ENCODE data around the gene LRRFIP1. TPM values are rescaled to one million over a fixed set of nuclear protein-coding genes. Genes with fewer than 3 reads are reported as not detected.

LRRFIP1 gene
- total RNA-seq, 1 donor from 2014 or later = 134 TPM

DNA sequence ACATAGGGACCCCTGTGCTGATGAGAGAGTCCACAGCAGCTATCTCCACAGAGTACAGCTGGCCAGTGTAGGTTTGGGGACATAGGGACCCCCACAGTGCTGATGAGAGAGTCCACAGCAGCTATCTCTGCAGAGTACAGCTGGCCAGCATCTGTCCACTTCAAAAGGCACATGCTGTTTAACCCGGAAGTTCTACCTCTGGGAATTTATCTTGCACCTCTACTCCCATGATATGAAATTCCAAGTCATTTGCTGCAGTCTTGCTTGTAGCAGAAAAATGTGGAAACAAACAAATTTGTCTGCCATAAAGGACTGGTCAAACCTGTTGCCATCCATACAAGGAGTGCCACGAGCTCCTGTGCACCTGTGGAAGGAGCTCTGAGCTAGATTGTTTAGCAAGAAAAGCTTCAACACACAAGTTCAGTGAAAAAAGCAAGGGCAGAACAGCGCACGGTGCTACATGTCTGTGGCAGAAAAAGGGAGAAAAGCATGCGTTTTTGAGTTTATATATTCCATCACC, 33.1 kb downstream of the LRRFIP1 start:
- ChIA-PET CTCF (no interaction called here), POLR2A (no interaction called here)
- TF ChIP-seq, protein P1, sequence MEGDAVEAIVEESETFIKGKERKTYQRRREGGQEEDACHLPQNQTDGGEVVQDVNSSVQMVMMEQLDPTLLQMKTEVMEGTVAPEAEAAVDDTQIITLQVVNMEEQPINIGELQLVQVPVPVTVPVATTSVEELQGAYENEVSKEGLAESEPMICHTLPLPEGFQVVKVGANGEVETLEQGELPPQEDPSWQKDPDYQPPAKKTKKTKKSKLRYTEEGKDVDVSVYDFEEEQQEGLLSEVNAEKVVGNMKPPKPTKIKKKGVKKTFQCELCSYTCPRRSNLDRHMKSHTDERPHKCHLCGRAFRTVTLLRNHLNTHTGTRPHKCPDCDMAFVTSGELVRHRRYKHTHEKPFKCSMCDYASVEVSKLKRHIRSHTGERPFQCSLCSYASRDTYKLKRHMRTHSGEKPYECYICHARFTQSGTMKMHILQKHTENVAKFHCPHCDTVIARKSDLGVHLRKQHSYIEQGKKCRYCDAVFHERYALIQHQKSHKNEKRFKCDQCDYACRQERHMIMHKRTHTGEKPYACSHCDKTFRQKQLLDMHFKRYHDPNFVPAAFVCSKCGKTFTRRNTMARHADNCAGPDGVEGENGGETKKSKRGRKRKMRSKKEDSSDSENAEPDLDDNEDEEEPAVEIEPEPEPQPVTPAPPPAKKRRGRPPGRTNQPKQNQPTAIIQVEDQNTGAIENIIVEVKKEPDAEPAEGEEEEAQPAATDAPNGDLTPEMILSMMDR (IDR thresholded peaks at IDR 0.05) = no peak
- Mint-ChIP-seq H3K27ac (no peak overlapping the region), H3K27me3 (peaks cover 13% of the 10 kb centered on the region), H3K4me1 (peaks cover 10% of the 10 kb centered on the region), H3K9me3 (no peaks in the 10 kb centered on the region), H3K4me3 (no peak overlapping the region), H3K36me3 (ENCODE audit: low read depth) (no peaks in the 10 kb centered on the region)
- intact Hi-C loops (cut with micrococcal nuclease) = no loop called here
- ATAC-seq (ENCODE audit: low read depth) = no peak
- DNase-seq = no peak

- no peak for ATAC-seq (ENCODE audit: low read depth)
- CTCF ChIA-PET = no interaction called here
- intact Hi-C loops (cut with micrococcal nuclease) = no loop called here
These were observed 33.9 kb downstream of the LRRFIP1 start for GRCh38 chr2:237661270-237661669.

DNA sequence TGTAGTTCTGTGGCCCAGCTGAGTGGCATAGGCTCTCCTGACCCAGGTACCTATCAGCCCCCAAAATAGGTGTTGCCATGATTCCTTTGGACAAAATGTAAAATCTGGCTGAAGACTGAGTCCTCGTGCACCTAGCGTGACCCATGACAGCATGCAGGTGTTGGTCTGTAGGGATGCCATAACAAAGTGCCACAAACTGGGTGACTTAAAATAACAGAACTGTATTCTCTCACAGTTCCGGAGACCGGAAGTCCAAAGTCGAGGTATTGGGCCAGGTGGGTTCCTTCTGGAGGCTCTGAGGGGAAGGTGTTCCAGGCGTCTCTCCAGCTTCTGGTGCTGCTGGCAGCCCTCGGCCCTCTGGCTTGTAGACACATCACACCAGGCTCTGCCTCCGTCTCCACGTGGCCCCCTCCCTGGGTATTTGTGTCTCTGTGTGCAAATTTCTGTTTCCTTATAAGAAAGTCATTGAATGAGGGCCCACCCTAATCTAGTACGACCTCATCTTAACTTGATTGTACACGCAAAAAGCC, 34.5 kb downstream of the LRRFIP1 start:
- no peak for ATAC-seq (ENCODE audit: low read depth)
- intact Hi-C loops (cut with micrococcal nuclease) = no loop called here
- POLR2A ChIA-PET = no interaction called here
- H3K4me3 Mint-ChIP-seq = no peak overlapping the region
- H3K36me3 Mint-ChIP-seq (ENCODE audit: low read depth) = no peaks in the 10 kb centered on the region
- TF ChIP-seq, protein P1 (IDR thresholded peaks at IDR 0.05) = no peak
- no peak overlapping the region for H3K27ac Mint-ChIP-seq
- peaks cover 10% of the 10 kb centered on the region for H3K4me1 Mint-ChIP-seq
- DNase-seq = no peak
- CTCF ChIA-PET = no interaction called here
- H3K9me3 Mint-ChIP-seq = no peaks in the 10 kb centered on the region
- peaks cover 13% of the 10 kb centered on the region for H3K27me3 Mint-ChIP-seq

More at GRCh38 chr2:237661270-237661669, 33.9 kb downstream of the LRRFIP1 start:
- TF ChIP-seq, protein P1 (IDR thresholded peaks at IDR 0.05) = no peak
- H3K9me3 Mint-ChIP-seq = no peaks in the 10 kb centered on the region
- peaks cover 10% of the 10 kb centered on the region for H3K4me1 Mint-ChIP-seq
- H3K36me3 Mint-ChIP-seq (ENCODE audit: low read depth) = no peaks in the 10 kb centered on the region
- POLR2A ChIA-PET = no interaction called here
- H3K4me3 Mint-ChIP-seq = no peak overlapping the region
- peaks cover 13% of the 10 kb centered on the region for H3K27me3 Mint-ChIP-seq
- no peak for DNase-seq
- H3K27ac Mint-ChIP-seq = no peak overlapping the region

GRCh38 chr2:237662671-237663093, 35.3 kb downstream of the LRRFIP1 start:
- CTCF ChIA-PET = interaction anchor here (0.9 to 1.0 kb wide), 2 partner anchors 83 to 150 kb away, joined by 3 read pairs; no protein-coding TSS in a partner anchor
- Mint-ChIP-seq H3K4me3 (no peak overlapping the region), H3K27me3 (peaks cover 11% of the 10 kb centered on the region), H3K27ac (no peak overlapping the region), H3K36me3 (ENCODE audit: low read depth) (no peaks in the 10 kb centered on the region), H3K4me1 (peaks cover 10% of the 10 kb centered on the region), H3K9me3 (no peaks in the 10 kb centered on the region)
- DNase-seq (no peak), ATAC-seq (ENCODE audit: low read depth) (peak; percentile 80)
- intact Hi-C loops (cut with micrococcal nuclease) = no loop called here
- TF ChIP-seq, protein P1 (IDR thresholded peaks at IDR 0.05) = no peak
- POLR2A ChIA-PET = no interaction called here

DNA sequence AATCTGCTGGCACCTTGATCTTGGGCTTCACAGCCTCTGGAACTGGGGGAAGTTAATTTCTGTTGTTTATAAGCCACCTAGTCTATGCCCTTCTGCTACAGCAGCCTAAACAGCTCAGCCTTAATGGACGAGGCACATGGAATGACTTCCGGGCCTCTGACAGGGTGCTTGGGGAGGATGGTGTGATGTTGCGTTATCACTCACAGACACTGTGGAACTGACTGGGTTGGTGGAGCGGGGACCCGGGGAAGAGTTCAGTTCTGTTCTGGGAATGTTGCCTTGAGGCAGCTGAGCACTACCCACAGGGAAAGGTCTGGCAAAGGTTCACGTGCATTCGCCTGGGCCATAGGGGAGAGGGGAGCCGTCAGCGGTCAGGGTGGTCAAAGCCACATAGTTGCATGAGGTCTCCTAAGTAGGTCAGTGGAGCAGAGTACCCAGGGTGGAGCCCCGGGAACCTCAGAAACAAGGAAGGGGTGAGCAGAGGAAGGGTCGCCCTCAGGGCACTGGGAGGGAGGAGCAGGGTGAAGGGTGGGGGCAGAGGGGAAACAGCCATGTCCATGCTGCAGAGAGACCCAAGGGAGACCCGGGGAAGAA, 36.2 kb downstream of the LRRFIP1 start:
- TF ChIP-seq, protein P1 (IDR thresholded peaks at IDR 0.05) = no peak
- intact Hi-C loops (cut with micrococcal nuclease) = no loop called here
- peaks cover 13% of the 10 kb centered on the region for H3K4me1 Mint-ChIP-seq
- H3K36me3 Mint-ChIP-seq (ENCODE audit: low read depth) = no peaks in the 10 kb centered on the region
- POLR2A ChIA-PET = no interaction called here
- H3K4me3 Mint-ChIP-seq = no peak overlapping the region
- peaks cover 11% of the 10 kb centered on the region for H3K27me3 Mint-ChIP-seq
- CTCF ChIA-PET = interaction anchor here (0.9 to 1.0 kb wide), 2 partner anchors 82 to 151 kb away, joined by 3 read pairs; no protein-coding TSS in a partner anchor
- ATAC-seq (ENCODE audit: low read depth) (no peak), DNase-seq (no peak)
- H3K27ac Mint-ChIP-seq = no peak overlapping the region
- H3K9me3 Mint-ChIP-seq = no peaks in the 10 kb centered on the region

Data from activated B cell treated with CpG ODN at 0.5 μM for 24 hours (primary cell).